Stomach (tissue), 9 donors: ENCODE data around the gene ROBO1. TPM values are rescaled to one million over a fixed set of nuclear protein-coding genes. Genes with fewer than 3 reads are reported as not detected.

Experiments used
- DNase-seq, 2 donors: peaks; one replicate each; pipeline versions ENCODE4 v3.0.0 to v3.0.0-alpha.2; 2013 to 2019
- H3K27ac ChIP-seq, 5 donors: fragments of 200-600 bp in 4 of 5; sonication (generic) in 4 of 5; one replicate each; pipeline ENCODE4 v1.5.1; 2013 to 2019; ENCODE audit warnings: mild to moderate bottlenecking in 1 of 5, moderate library complexity in 1 of 5
- H3K27me3 ChIP-seq, 3 donors: fragments of 200-600 bp; sonication (generic); one replicate each; pipeline ENCODE4 v1.5.1; 2017 to 2019; ENCODE audit warnings: mixed run types in 1 of 3
- H3K36me3 ChIP-seq, 4 donors: fragments of 200-600 bp; sonication (generic); 1 replicate in 3 of 4; 2 replicates in 1 of 4; pipeline ENCODE4 v1.5.1; 2016 to 2019
- H3K4me1 ChIP-seq, 4 donors: fragments of 200-600 bp; sonication (generic); one replicate each; pipeline ENCODE4 v1.5.1; 2016 to 2019
- H3K4me3 ChIP-seq, 4 donors: fragments of 200-600 bp; sonication (generic) in 3 of 4; one replicate each; pipeline ENCODE4 v1.5.1; 2016 to 2019; ENCODE audit warnings: mild to moderate bottlenecking in 1 of 4
- H3K9me3 ChIP-seq, 4 donors: fragments of 200-600 bp; sonication (generic); one replicate each; pipeline ENCODE4 v1.5.1; 2016 to 2019
- EP300 ChIP-seq: sonication (generic); formaldehyde crosslinking; IDR thresholded peaks from one replicate; pipeline ENCODE4 v1.6.1; 2017; ENCODE audit warnings: antibody characterized with exemption
- POLR2A ChIP-seq, 4 donors: fragments of 450-650 bp; IDR thresholded peaks; one replicate each; pipeline ENCODE4 v1.6.1; 2016; ENCODE audit warnings: antibody characterized with exemption in 4 of 4, control low read depth in 2 of 4, mild to moderate bottlenecking in 1 of 4, moderate library complexity in 1 of 4
- POLR2AphosphoS5 ChIP-seq, 3 donors: sonication (generic); formaldehyde crosslinking; IDR thresholded peaks; one replicate each; pipeline ENCODE4 v1.6.1; 2016; ENCODE audit warnings: antibody characterized with exemption in 3 of 3
- WGBS, 5 donors: extraction: QIAGEN DNeasy Blood & Tissue Kit in 3 of 5; methylation state at CpG; one replicate each; pipeline versions ENCODE4 v1.1.5 to v1.1.7; 2013 to 2018; 5-methylcytosine and 5-hydroxymethylcytosine counted together
- intact Hi-C: fragments of 100-400 bp; cut with DNase I; formaldehyde crosslinking; loops from one replicate; pipeline ENCODE4 v1.15.1; 2023; ENCODE audit warnings: low total_unique reads
- polyA plus RNA-seq, 3 donors: library from polyadenylated mRNA; stranded (reverse); fragments of 200-250 nt; gene quantifications; one replicate each; pipeline ENCODE4 v1.2.3, GENCODE V29; 2013
- total RNA-seq, 5 donors: library from RNA; depleted of rRNA; stranded (reverse); fragments of >200 nt; gene quantifications; one replicate each; pipeline versions ENCODE4 v1.1.0 to v1.2.3, GENCODE V29; 2014 to 2016
- TF ChIP-seq, protein P1 (sequence below), 7 experiments: fragments of 450-650 bp in 4 of 7; fragments of 200-600 bp in 3 of 7; sonication (generic) in 3 of 7; IDR thresholded peaks; one replicate each; pipeline ENCODE4 v1.5.1; 2016 to 2019; ENCODE audit warnings: antibody characterized with exemption in 7 of 7, control low read depth in 2 of 7, mild to moderate bottlenecking in 1 of 7
- donor health status: healthy with polysubstance abuse.
- donor health status: Bipolar disorder and iron deficiency.
- donor health status: healthy.

Gene ROBO1
- total and polyA plus RNA-seq, 8 donors, result 2.0 to 174 (median 4.5) TPM

DNA sequence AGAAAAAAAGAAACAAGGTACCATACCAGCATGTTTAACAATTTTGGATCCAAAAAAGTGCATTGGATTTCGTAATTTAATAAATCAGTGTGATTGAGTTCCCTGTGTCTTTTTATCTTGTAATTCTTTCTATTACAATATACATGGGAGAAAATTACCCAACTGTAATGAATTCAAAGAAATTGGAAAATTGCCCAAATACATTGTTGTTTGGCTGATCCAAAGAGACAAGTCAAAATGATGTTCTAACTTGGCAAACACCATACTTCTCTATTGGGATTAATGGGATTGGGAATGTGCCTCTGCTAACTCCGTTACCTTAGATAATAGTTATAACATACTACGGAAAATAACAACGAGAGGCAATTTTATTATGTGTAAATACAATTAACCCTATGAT lies 1097.1 kb downstream of the ROBO1 start:
- no peaks in the 10 kb centered on the region for H3K9me3 ChIP-seq
- TF ChIP-seq POLR2AphosphoS5 (IDR thresholded peaks at IDR 0.05) (no peak), POLR2A (IDR thresholded peaks at IDR 0.05) (no peak), EP300 (no peak)
- TF ChIP-seq, protein P1, sequence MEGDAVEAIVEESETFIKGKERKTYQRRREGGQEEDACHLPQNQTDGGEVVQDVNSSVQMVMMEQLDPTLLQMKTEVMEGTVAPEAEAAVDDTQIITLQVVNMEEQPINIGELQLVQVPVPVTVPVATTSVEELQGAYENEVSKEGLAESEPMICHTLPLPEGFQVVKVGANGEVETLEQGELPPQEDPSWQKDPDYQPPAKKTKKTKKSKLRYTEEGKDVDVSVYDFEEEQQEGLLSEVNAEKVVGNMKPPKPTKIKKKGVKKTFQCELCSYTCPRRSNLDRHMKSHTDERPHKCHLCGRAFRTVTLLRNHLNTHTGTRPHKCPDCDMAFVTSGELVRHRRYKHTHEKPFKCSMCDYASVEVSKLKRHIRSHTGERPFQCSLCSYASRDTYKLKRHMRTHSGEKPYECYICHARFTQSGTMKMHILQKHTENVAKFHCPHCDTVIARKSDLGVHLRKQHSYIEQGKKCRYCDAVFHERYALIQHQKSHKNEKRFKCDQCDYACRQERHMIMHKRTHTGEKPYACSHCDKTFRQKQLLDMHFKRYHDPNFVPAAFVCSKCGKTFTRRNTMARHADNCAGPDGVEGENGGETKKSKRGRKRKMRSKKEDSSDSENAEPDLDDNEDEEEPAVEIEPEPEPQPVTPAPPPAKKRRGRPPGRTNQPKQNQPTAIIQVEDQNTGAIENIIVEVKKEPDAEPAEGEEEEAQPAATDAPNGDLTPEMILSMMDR (IDR thresholded peaks at IDR 0.05), result no peak
- H3K36me3 ChIP-seq, result peaks cover 0 to 4% (median 0%) of the 10 kb centered on the region in 4 donors
- intact Hi-C loops, result no loop called here
- no peak overlapping the region for H3K4me3 ChIP-seq
- WGBS, 5 donors, result 85 to 90% (median 87%) methylated on average over 4 of the region's 4 CpGs
- H3K4me1 ChIP-seq, result no peaks in the 10 kb centered on the region
- no peak overlapping the region for H3K27ac ChIP-seq
- H3K27me3 ChIP-seq, result no peaks in the 10 kb centered on the region
- no peak for DNase-seq

DNA sequence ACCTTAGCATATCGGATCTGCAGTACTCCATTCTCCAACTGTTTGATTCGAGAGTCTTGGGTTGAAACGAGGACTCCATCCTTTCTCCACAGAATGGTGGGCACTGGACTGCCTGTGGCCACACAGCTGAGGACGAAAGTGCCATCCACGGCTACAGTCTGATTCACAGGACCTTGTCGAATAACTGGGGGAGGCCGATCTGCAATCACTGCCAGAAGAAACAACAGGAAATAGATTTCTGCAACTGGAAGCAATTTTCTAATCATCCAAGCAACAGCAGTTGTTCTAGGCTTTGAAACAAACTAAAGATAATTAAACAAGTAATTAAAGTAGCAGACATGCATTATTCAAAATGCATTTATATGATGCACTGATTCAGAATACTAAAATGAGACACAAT lies 1097.7 kb downstream of the ROBO1 start:
- Histone ChIP-seq H3K27ac (no peak overlapping the region), H3K36me3 (peaks cover 0 to 4% (median 0%) of the 10 kb centered on the region in 4 donors), H3K4me1 (no peaks in the 10 kb centered on the region), H3K9me3 (no peaks in the 10 kb centered on the region), H3K27me3 (no peaks in the 10 kb centered on the region), H3K4me3 (no peak overlapping the region)
- no peak for DNase-seq
- TF ChIP-seq POLR2AphosphoS5 (IDR thresholded peaks at IDR 0.05), result no peak
- WGBS, 5 donors, result 82 to 96% (median 92%) methylated on average over 7 of the region's 7 CpGs
- intact Hi-C loops, result no loop called here

DNA sequence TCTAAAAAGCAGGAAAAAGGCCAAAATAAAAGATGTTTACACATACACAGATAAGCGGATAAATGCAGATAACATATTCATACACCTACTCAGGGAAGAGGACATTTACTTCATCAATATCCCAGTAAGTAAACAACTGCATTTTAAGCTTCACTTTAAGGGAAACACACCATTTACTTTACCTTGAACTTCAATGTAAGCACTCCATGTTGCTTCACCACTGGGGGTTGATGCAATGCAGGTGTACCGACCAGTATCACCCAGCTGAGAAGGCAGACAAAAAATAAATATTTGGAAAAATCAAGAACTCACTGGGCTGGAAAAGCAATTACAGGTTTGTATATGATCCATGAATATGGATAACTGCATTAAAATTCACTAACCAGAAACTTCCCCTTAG lies 1099.5 kb downstream of the ROBO1 start:
- intact Hi-C loops, result no loop called here
- no peaks in the 10 kb centered on the region for H3K9me3 ChIP-seq
- TF ChIP-seq POLR2AphosphoS5 (IDR thresholded peaks at IDR 0.05) (no peak), POLR2A (IDR thresholded peaks at IDR 0.05) (no peak), EP300 (no peak)
- TF ChIP-seq, protein P1 (IDR thresholded peaks at IDR 0.05), result no peak

DNA sequence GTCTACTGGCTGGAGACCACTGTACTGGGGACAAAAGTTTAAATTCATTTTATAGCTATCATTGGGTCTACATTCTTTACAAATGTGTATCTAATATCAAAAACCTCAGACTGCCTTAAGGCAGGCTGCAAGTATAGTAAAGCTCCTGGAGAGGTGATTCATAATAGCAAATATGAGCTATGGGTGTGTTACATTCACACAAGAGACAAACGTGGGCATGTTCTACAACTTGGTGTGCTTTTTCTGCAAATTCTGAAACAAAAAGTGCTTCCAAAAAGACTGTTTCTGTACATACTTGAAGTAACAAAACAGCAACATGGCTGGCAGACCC lies 1101.4 kb downstream of the ROBO1 start:
- Histone ChIP-seq H3K4me1 (no peaks in the 10 kb centered on the region), H3K4me3 (no peak overlapping the region), H3K36me3 (peaks cover 0 to 4% (median 0%) of the 10 kb centered on the region in 4 donors), H3K27ac (no peak overlapping the region), H3K9me3 (no peaks in the 10 kb centered on the region), H3K27me3 (no peaks in the 10 kb centered on the region)
- 24 to 65% (median 36%) methylated on average over 1 of the region's 1 CpG for WGBS, 5 donors
- TF ChIP-seq POLR2A (IDR thresholded peaks at IDR 0.05) (no peak), EP300 (no peak), POLR2AphosphoS5 (IDR thresholded peaks at IDR 0.05) (no peak)
- TF ChIP-seq, protein P1 (IDR thresholded peaks at IDR 0.05), result no peak
- intact Hi-C loops, result no loop called here
- DNase-seq, result peak in 1 of 2 donors; percentile 34

More for the DNA sequence above, 1099.5 kb downstream of the ROBO1 start:
- no peak for DNase-seq
- no peak overlapping the region for H3K4me3 ChIP-seq
- H3K27ac ChIP-seq, result no peak overlapping the region
- peaks cover 0 to 4% (median 0%) of the 10 kb centered on the region in 4 donors for H3K36me3 ChIP-seq
- no peaks in the 10 kb centered on the region for H3K4me1 ChIP-seq
- WGBS, 5 donors, result 21 to 68% (median 35%) methylated on average over 2 of the region's 2 CpGs
- H3K27me3 ChIP-seq, result no peaks in the 10 kb centered on the region

DNA sequence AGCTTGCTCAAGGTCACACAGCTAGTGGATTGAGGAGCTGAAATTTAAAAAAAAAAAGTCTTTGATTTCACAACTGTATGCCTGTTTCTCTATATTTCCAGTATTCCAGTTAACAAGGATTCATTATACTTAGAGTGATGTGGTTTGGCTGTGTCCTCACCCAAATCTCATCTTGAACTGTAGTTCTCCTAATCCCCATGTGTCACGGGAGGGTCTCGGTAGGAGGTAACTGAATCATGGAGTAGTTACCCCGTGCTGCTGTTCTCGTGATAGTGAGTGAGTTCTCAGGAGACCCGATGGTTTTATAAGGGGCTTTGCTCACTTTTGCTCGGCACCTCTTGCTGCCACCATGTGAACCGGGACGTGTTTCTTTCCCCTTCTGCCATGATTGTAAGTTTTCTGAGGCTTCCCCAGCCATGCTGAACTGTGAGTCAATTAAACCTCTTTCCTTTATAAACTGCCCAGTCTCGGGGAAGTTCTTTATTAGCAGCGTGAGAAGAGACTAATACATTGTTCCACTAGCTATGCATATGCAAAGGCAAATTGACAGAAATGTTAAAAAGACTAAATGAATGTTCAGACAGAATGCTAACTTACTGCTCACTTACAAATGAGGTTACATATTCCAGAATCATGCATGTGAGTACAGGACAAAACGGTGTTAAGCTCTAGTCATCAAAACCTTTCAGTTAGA lies 1101.9 kb downstream of the ROBO1 start:
- intact Hi-C loops, result no loop called here
- 83 to 90% (median 88%) methylated on average over 11 of the region's 11 CpGs for WGBS, 5 donors

More for the DNA sequence above, 1101.9 kb downstream of the ROBO1 start:
- DNase-seq, result no peak
- Histone ChIP-seq H3K4me1 (no peaks in the 10 kb centered on the region), H3K27me3 (no peaks in the 10 kb centered on the region), H3K36me3 (peaks cover 0 to 4% (median 0%) of the 10 kb centered on the region in 4 donors), H3K9me3 (no peaks in the 10 kb centered on the region), H3K27ac (no peak overlapping the region), H3K4me3 (no peak overlapping the region)
- TF ChIP-seq POLR2A (IDR thresholded peaks at IDR 0.05), result no peak
- TF ChIP-seq, protein P1 (IDR thresholded peaks at IDR 0.05), result no peak
- no peak for TF ChIP-seq POLR2AphosphoS5 (IDR thresholded peaks at IDR 0.05)
- no peak for TF ChIP-seq EP300
